Bronchial epithelial cell (primary cell): ENCODE measurements around the gene IFT27. TPM values are rescaled to one million over a fixed set of nuclear protein-coding genes. Genes with fewer than 3 reads are reported as not detected.

Experiments used
- DNase-seq: peaks from one replicate; pipeline ENCODE4 v3.0.0-alpha.2; 2010; ENCODE audit warnings: low read depth
- FAIRE-seq: peaks from 2 replicates; lab custom pipeline; 2011; peaks lifted over from hg19 to GRCh38; lab: Jason Lieb, UNC
- H3K27me3 ChIP-seq: 2 replicates; pipeline ENCODE4 v1.5.1; 2011; ENCODE audit warnings: low read length; ENCODE audit not compliant: control insufficient read depth, insufficient read depth
- H3K36me3 ChIP-seq: 2 replicates; pipeline ENCODE4 v1.5.1; 2011; ENCODE audit warnings: low read length; ENCODE audit not compliant: control insufficient read depth, insufficient read depth
- H3K4me3 ChIP-seq: 2 replicates; pipeline ENCODE4 v1.5.1; 2011; ENCODE audit warnings: mild to moderate bottlenecking, low read depth, low read length, control low read depth
- CTCF ChIP-seq: IDR thresholded peaks from 2 replicates; pipeline ENCODE4 v1.5.1; 2011; ENCODE audit warnings: mild to moderate bottlenecking, moderate library complexity, low read length, control low read depth, inconsistent platforms; ENCODE audit not compliant: insufficient read depth, severe bottlenecking
- total RNA-seq: library from RNA; depleted of rRNA; stranded (reverse); fragments of >200 nt; gene quantifications from 2 replicates; pipeline ENCODE4 v1.2.1, GENCODE V29; 2014

The IFT27 gene
- total RNA-seq, 1 donor from 2014 or later, result 10.8 TPM

- DNase-seq (no peak), FAIRE-seq (no peak)
- no peak overlapping the region for H3K4me3 ChIP-seq
- TF ChIP-seq CTCF, result no peak
- peaks cover 6% of the 10 kb centered on the region for H3K27me3 ChIP-seq
- no peaks in the 10 kb centered on the region for H3K36me3 ChIP-seq
Measured at GRCh38 chr22:36725366-36726006, 50.4 kb downstream of the IFT27 start.

GRCh38 chr22:36724836-36725235 lies 51.1 kb downstream of the IFT27 start:
- Histone ChIP-seq H3K27me3 (peaks cover 9% of the 10 kb centered on the region), H3K36me3 (no peaks in the 10 kb centered on the region), H3K4me3 (no peak overlapping the region)
- TF ChIP-seq CTCF, result no peak
- DNase-seq (no peak), FAIRE-seq (no peak)

- no peak for FAIRE-seq
- no peaks in the 10 kb centered on the region for H3K36me3 ChIP-seq
- no peak overlapping the region for H3K4me3 ChIP-seq
- H3K27me3 ChIP-seq, result peaks cover 6% of the 10 kb centered on the region
- DNase-seq, result no peak
- no peak for TF ChIP-seq CTCF
Measured at GRCh38 chr22:36722055-36722454, 53.9 kb downstream of the IFT27 start.

GRCh38 chr22:36715647-36716046 lies 60.3 kb downstream of the IFT27 start:
- no peak for TF ChIP-seq CTCF
- no peak for DNase-seq
- FAIRE-seq, result no peak
- Histone ChIP-seq H3K36me3 (no peaks in the 10 kb centered on the region), H3K27me3 (peaks cover 3% of the 10 kb centered on the region), H3K4me3 (no peak overlapping the region)

- FAIRE-seq (no peak), DNase-seq (no peak)
- Histone ChIP-seq H3K4me3 (no peak overlapping the region), H3K36me3 (no peaks in the 10 kb centered on the region), H3K27me3 (no peaks in the 10 kb centered on the region)
- TF ChIP-seq CTCF, result no peak
Measured at GRCh38 chr22:36714110-36714509, 61.8 kb downstream of the IFT27 start.

GRCh38 chr22:36713436-36713835 lies 62.5 kb downstream of the IFT27 start:
- DNase-seq (no peak), FAIRE-seq (no peak)
- H3K36me3 ChIP-seq, result no peaks in the 10 kb centered on the region
- no peaks in the 10 kb centered on the region for H3K27me3 ChIP-seq
- no peak overlapping the region for H3K4me3 ChIP-seq
- no peak for TF ChIP-seq CTCF
